GM21390 (cell line): ENCODE measurements around the gene POU2F1.

Source experiments
- ATAC-seq: cut with Tn5 transposase; IDR thresholded peaks from one replicate; pipeline ENCODE4 v1.9.1; 2021; ENCODE audit not compliant: unreplicated experiment

Gene POU2F1

GRCh38 chr1:167462341-167462740 is 241.7 kb downstream of the POU2F1 start:
- ATAC-seq, result no peak

GRCh38 chr1:167463080-167463479 is 242.4 kb downstream of the POU2F1 start:
- ATAC-seq, result no peak

- no peak for ATAC-seq
Measured at GRCh38 chr1:167463875-167464575, 243.3 kb downstream of the POU2F1 start.

GRCh38 chr1:167465018-167465417 is 244.3 kb downstream of the POU2F1 start:
- ATAC-seq, result no peak

- no peak for ATAC-seq
Measured at GRCh38 chr1:167465743-167466142, 245.1 kb downstream of the POU2F1 start.

- ATAC-seq, result no peak
Measured at GRCh38 chr1:167467126-167467710, 246.5 kb downstream of the POU2F1 start.

- no peak for ATAC-seq
Measured at GRCh38 chr1:167467752-167468151, 247.1 kb downstream of the POU2F1 start.

- ATAC-seq, result no peak
Measured at GRCh38 chr1:167469280-167469965, 248.7 kb downstream of the POU2F1 start.

- no peak for ATAC-seq
Measured at GRCh38 chr1:167471568-167471967, 250.9 kb downstream of the POU2F1 start.

GRCh38 chr1:167472752-167473521 is 252.3 kb downstream of the POU2F1 start:
- ATAC-seq, result no peak

- no peak for ATAC-seq
Measured at GRCh38 chr1:167473761-167474160, 253.1 kb downstream of the POU2F1 start.

- no peak for ATAC-seq
Measured at GRCh38 chr1:167474191-167474641, 253.5 kb downstream of the POU2F1 start.

GRCh38 chr1:167476061-167476460 is 255.4 kb downstream of the POU2F1 start:
- no peak for ATAC-seq
